H1 (cell line): Measurements from ENCODE around the gene NKPD1. TPM values are rescaled to one million over a fixed set of nuclear protein-coding genes. Genes with fewer than 3 reads are reported as not detected.

Source experiments
- ASH2L ChIP-seq: fragments of 200-600, 300-600 bp; sonication (generic); IDR thresholded peaks from one replicate; pipeline ENCODE4 v1.7.1; 2017; ENCODE audit warnings: low read length
- CBX8 ChIP-seq: fragments of 300-800, 300-1000 bp; sonication (generic); IDR thresholded peaks from 2 replicates; pipeline ENCODE4 v1.7.1; 2016; ENCODE audit warnings: low read depth, low read length, borderline replicate concordance
- TBP ChIP-seq: IDR thresholded peaks from 2 replicates; pipeline ENCODE4 v1.6.1; 2011; ENCODE audit warnings: low read depth, low read length, improper control_type of control experiment
- polyA plus RNA-seq, 7 experiments: library from polyadenylated mRNA; depleted of rRNA in 3 of 7; stranded (reverse) in 5 of 7; unstranded in 2 of 7; fragments of >200 nt in 5 of 7; fragments of 200-250 nt in 2 of 7; gene quantifications; 1 replicate in 5 of 7; 2 replicates in 1 of 7; 4 replicates in 1 of 7; pipeline versions ENCODE4 v1.2.1 to v1.2.3, GENCODE V29; 2011 to 2013; ENCODE audit warnings: missing spikeins in 2 of 7, mixed read lengths in 2 of 7
- total RNA-seq: library from RNA; stranded (reverse); fragmentation: NEBNext Ultra II Directional; extraction: Animal tissue kit (Norgen Biotek cat#: 25700); gene quantifications from 2 replicates; pipeline ENCODE4 v1.2.1, GENCODE V29; 2021

Gene NKPD1
- total and polyA plus RNA-seq, 2 of the 8 experiments (the other 6 are each of a cell fraction or from before 2014, with no cell fraction given): 0.30 to 0.39 TPM

- no peak for TF ChIP-seq ASH2L
- TF ChIP-seq TBP: no peak
- no peak for TF ChIP-seq CBX8
Observed at GRCh38 chr19:45112111-45112827, 48.5 kb downstream of the NKPD1 start (continued).

Other genes starting within 250 kb of the NKPD1 start
- 78.2 and 87.8 TPM in 2 replicates for gene APOC1, start 246.4 kb downstream of the NKPD1 start, total RNA-seq
- gene APOC1, start 246.4 kb downstream of the NKPD1 start, polyA plus RNA-seq (2011; rRNA removed): 55.8 and 93.6 TPM in 2 replicates
- not detected in 2 replicates for gene APOC4, start 218.7 kb downstream of the NKPD1 start, total RNA-seq
- gene APOC4, start 218.7 kb downstream of the NKPD1 start, polyA plus RNA-seq (2011; rRNA removed): not detected in 2 replicates
- not detected in 2 replicates for gene APOC2, start 214.9 kb downstream of the NKPD1 start, total RNA-seq
- gene APOC2, start 214.9 kb downstream of the NKPD1 start, polyA plus RNA-seq (2011; rRNA removed): not detected in 2 replicates
- 84.8 and 95.8 TPM in 2 replicates for gene CLPTM1, start 205.6 kb downstream of the NKPD1 start, total RNA-seq
- 108 and 140 TPM in 2 replicates for gene CLPTM1, start 205.6 kb downstream of the NKPD1 start, polyA plus RNA-seq (2011; rRNA removed)
- gene RELB, start 159.5 kb downstream of the NKPD1 start, total RNA-seq: 12.5 and 13.1 TPM in 2 replicates
- gene RELB, start 159.5 kb downstream of the NKPD1 start, polyA plus RNA-seq (2011; rRNA removed): 10.0 and 12.6 TPM in 2 replicates
- 63.4 and 71.7 TPM in 2 replicates for gene CLASRP, start 121.9 kb downstream of the NKPD1 start, total RNA-seq
- gene CLASRP, start 121.9 kb downstream of the NKPD1 start, polyA plus RNA-seq (2011; rRNA removed): 22.3 and 25.8 TPM in 2 replicates
- gene ZNF296, start 84.5 kb downstream of the NKPD1 start, total RNA-seq: 6.8 and 7.5 TPM in 2 replicates
- gene ZNF296, start 84.5 kb downstream of the NKPD1 start, polyA plus RNA-seq (2011; rRNA removed): 2.7 and 6.4 TPM in 2 replicates
- gene GEMIN7, start 81.7 kb downstream of the NKPD1 start, total RNA-seq: 48.0 and 48.5 TPM in 2 replicates
- 91.6 and 113 TPM in 2 replicates for gene GEMIN7, start 81.7 kb downstream of the NKPD1 start, polyA plus RNA-seq (2011; rRNA removed)
- 25.7 and 27.0 TPM in 2 replicates for gene PPP1R37, start 67.8 kb downstream of the NKPD1 start, total RNA-seq
- gene PPP1R37, start 67.8 kb downstream of the NKPD1 start, polyA plus RNA-seq (2011; rRNA removed): 14.6 and 22.5 TPM in 2 replicates
- 30.5 and 31.8 TPM in 2 replicates for gene TRAPPC6A, start 17.3 kb upstream of the NKPD1 start, total RNA-seq
- 130 and 144 TPM in 2 replicates for gene TRAPPC6A, start 17.3 kb upstream of the NKPD1 start, polyA plus RNA-seq (2011; rRNA removed)
- 6.0 and 8.0 TPM in 2 replicates for gene BLOC1S3, start 17.8 kb upstream of the NKPD1 start, total RNA-seq
- 6.1 and 7.6 TPM in 2 replicates for gene BLOC1S3, start 17.8 kb upstream of the NKPD1 start, polyA plus RNA-seq (2011; rRNA removed)
- 1.5 and 1.6 TPM in 2 replicates for gene EXOC3L2, start 84.4 kb upstream of the NKPD1 start, total RNA-seq
- 1.4 and 3.4 TPM in 2 replicates for gene EXOC3L2, start 84.4 kb upstream of the NKPD1 start, polyA plus RNA-seq (2011; rRNA removed)
- 46.8 and 49.8 TPM in 2 replicates for gene MARK4, start 90.3 kb upstream of the NKPD1 start, total RNA-seq
- 12.3 and 22.4 TPM in 2 replicates for gene MARK4, start 90.3 kb upstream of the NKPD1 start, polyA plus RNA-seq (2011; rRNA removed)
- not detected in 2 replicates for gene CKM, start 161.9 kb upstream of the NKPD1 start, total RNA-seq
- 0.08 and 0.09 TPM in 2 replicates for gene CKM, start 161.9 kb upstream of the NKPD1 start, polyA plus RNA-seq (2011; rRNA removed)
- 2.8 and 3.2 TPM in 2 replicates for gene KLC3, start 179.8 kb upstream of the NKPD1 start, total RNA-seq
- gene KLC3, start 179.8 kb upstream of the NKPD1 start, polyA plus RNA-seq (2011; rRNA removed): 1.3 and 2.4 TPM in 2 replicates
- 93.4 and 107 TPM in 2 replicates for gene ERCC2, start 209.6 kb upstream of the NKPD1 start, total RNA-seq
- gene ERCC2, start 209.6 kb upstream of the NKPD1 start, polyA plus RNA-seq (2011; rRNA removed): 117 and 197 TPM in 2 replicates
- 15.3 and 18.4 TPM in 2 replicates for gene PPP1R13L, start 244.1 kb upstream of the NKPD1 start, total RNA-seq
- gene PPP1R13L, start 244.1 kb upstream of the NKPD1 start, polyA plus RNA-seq (2011; rRNA removed): 9.1 and 20.4 TPM in 2 replicates
- gene POLR1G, start 245.7 kb upstream of the NKPD1 start, total RNA-seq: 34.8 and 38.0 TPM in 2 replicates
- gene POLR1G, start 245.7 kb upstream of the NKPD1 start, polyA plus RNA-seq (2011; rRNA removed): 16.8 and 18.4 TPM in 2 replicates